SK-N-SH treated with all-trans-retinoic acid at 6 μM for 48 hours (cell line): ENCODE data around the gene YPEL3.

Source experiments
- ATAC-seq: fragments of 200-7000 bp; cut with Tn5 transposase; 3 replicates; pipeline ENCODE4 v1.9.1; 2020; ENCODE audit warnings: mild to moderate bottlenecking, moderate library complexity
- ARNTL ChIP-seq: fragments of 450-650 bp; formaldehyde crosslinking; IDR thresholded peaks from 2 replicates; pipeline ENCODE4 v1.5.0; 2020; ENCODE audit warnings: low read depth, mild to moderate bottlenecking, moderate library complexity, borderline replicate concordance
- BACH2 ChIP-seq: fragments of 250-450 bp; sonication (Bioruptor Pico); IDR thresholded peaks from 2 replicates; pipeline ENCODE4 v1.9.0; 2021; ENCODE audit warnings: mild to moderate bottlenecking, borderline replicate concordance
- CREB5 ChIP-seq: fragments of 250-450 bp; sonication (Bioruptor Pico); IDR thresholded peaks from 2 replicates; pipeline ENCODE4 v1.5.1; 2020; ENCODE audit warnings: low read depth, mild to moderate bottlenecking, moderate library complexity
- CSDC2 ChIP-seq: fragments of 250-450 bp; sonication (Bioruptor Pico); IDR thresholded peaks from 2 replicates; pipeline ENCODE4 v1.5.0; 2020; ENCODE audit warnings: mild to moderate bottlenecking, moderate library complexity
- CSRNP3 ChIP-seq: fragments of 250-450 bp; sonication (Bioruptor Pico); IDR thresholded peaks from 2 replicates; pipeline ENCODE4 v1.5.1; 2021; ENCODE audit warnings: mild to moderate bottlenecking, moderate library complexity
- ESRRG ChIP-seq: fragments of 250-450 bp; sonication (Bioruptor Pico); IDR thresholded peaks from 2 replicates; pipeline ENCODE4 v1.6.1; 2021; ENCODE audit warnings: mild to moderate bottlenecking
- GLIS3 ChIP-seq: fragments of 250-450 bp; sonication (Bioruptor Pico); IDR thresholded peaks from 2 replicates; pipeline ENCODE4 v1.5.0; 2020; ENCODE audit warnings: mild to moderate bottlenecking, moderate library complexity
- ISL1 ChIP-seq: fragments of 250-450 bp; sonication (Bioruptor Pico); IDR thresholded peaks from 2 replicates; pipeline ENCODE4 v2.1.2; 2022; ENCODE audit warnings: mild to moderate bottlenecking, moderate library complexity
- OSR1 ChIP-seq: fragments of 250-450 bp; sonication (Bioruptor Pico); IDR thresholded peaks from 2 replicates; pipeline ENCODE4 v1.8.0; 2022; ENCODE audit warnings: moderate library complexity, mild to moderate bottlenecking, inconsistent platforms
- PATZ1 ChIP-seq: fragments of 250-450 bp; sonication (Bioruptor Pico); IDR thresholded peaks from 2 replicates; pipeline ENCODE4 v1.8.0; 2020; ENCODE audit warnings: mild to moderate bottlenecking, moderate library complexity, borderline replicate concordance
- POU6F1 ChIP-seq: fragments of 250-450 bp; sonication (Bioruptor Pico); IDR thresholded peaks from 2 replicates; pipeline ENCODE4 v1.8.0; 2021; ENCODE audit warnings: low read depth, mild to moderate bottlenecking, moderate library complexity, borderline replicate concordance
- PPARA ChIP-seq: fragments of 250-450 bp; sonication (Bioruptor Pico); IDR thresholded peaks from 2 replicates; pipeline ENCODE4 v1.5.0; 2020; ENCODE audit warnings: mild to moderate bottlenecking, borderline replicate concordance
- RARB ChIP-seq: fragments of 250-450 bp; sonication (Bioruptor Pico); IDR thresholded peaks from 2 replicates; pipeline ENCODE4 v1.8.0; 2021; ENCODE audit warnings: mild to moderate bottlenecking, moderate library complexity
- SNAI2 ChIP-seq: fragments of 250-450 bp; sonication (Bioruptor Pico); IDR thresholded peaks from 2 replicates; pipeline ENCODE4 v1.5.0; 2020; ENCODE audit warnings: mild to moderate bottlenecking, moderate library complexity
- TCF4 ChIP-seq: fragments of 250-450 bp; sonication (Bioruptor Pico); IDR thresholded peaks from 2 replicates; pipeline ENCODE4 v1.8.0; 2021; ENCODE audit warnings: mild to moderate bottlenecking, moderate library complexity, borderline replicate concordance
- TOX ChIP-seq: fragments of 250-450 bp; sonication (Bioruptor Pico); IDR thresholded peaks from 2 replicates; pipeline ENCODE4 v1.8.0; 2021; ENCODE audit warnings: mild to moderate bottlenecking, moderate library complexity, borderline replicate concordance
- ZC3H10 ChIP-seq: fragments of 250-450 bp; sonication (Bioruptor Pico); IDR thresholded peaks from 2 replicates; pipeline ENCODE4 v1.5.1; 2021; ENCODE audit warnings: mild to moderate bottlenecking, moderate library complexity
- ZFP3 ChIP-seq: fragments of 250-450 bp; sonication (Bioruptor Pico); IDR thresholded peaks from 2 replicates; pipeline ENCODE4 v1.5.0; 2020; ENCODE audit warnings: mild to moderate bottlenecking, moderate library complexity
- ZFP30 ChIP-seq: fragments of 450-650 bp; formaldehyde crosslinking; IDR thresholded peaks from 2 replicates; pipeline ENCODE4 v1.5.0; 2022; ENCODE audit warnings: mild to moderate bottlenecking, moderate library complexity
- ZNF70 ChIP-seq: fragments of 450-650 bp; formaldehyde crosslinking; IDR thresholded peaks from 2 replicates; pipeline ENCODE4 v1.5.0; 2020; ENCODE audit warnings: mild to moderate bottlenecking, moderate library complexity
- ZNF8 ChIP-seq: fragments of 450-650 bp; formaldehyde crosslinking; IDR thresholded peaks from 2 replicates; pipeline ENCODE4 v1.5.0; 2020; ENCODE audit warnings: mild to moderate bottlenecking, moderate library complexity

The YPEL3 gene

GRCh38 chr16:30086291-30087140 lies 9.5 kb downstream of the YPEL3 start:
- no peak for TF ChIP-seq RARB
- TF ChIP-seq TOX = no peak
- TF ChIP-seq POU6F1 (CRISPR knock-in tag) = no peak
- TF ChIP-seq ESRRG = no peak
- no peak for TF ChIP-seq PPARA (CRISPR knock-in tag)
- no peak for TF ChIP-seq ZC3H10 (CRISPR knock-in tag)
- no peak for TF ChIP-seq GLIS3 (CRISPR knock-in tag)
- TF ChIP-seq PATZ1 (CRISPR knock-in tag) = no peak
- no peak for TF ChIP-seq ZNF70
- TF ChIP-seq ZFP3 (CRISPR knock-in tag) = no peak
- TF ChIP-seq TCF4 = no peak
- TF ChIP-seq ISL1 (CRISPR knock-in tag) = no peak
- TF ChIP-seq ARNTL (CRISPR knock-in tag) = no peak
- no peak for TF ChIP-seq SNAI2 (CRISPR knock-in tag)
- ATAC-seq = no peak

- no peak for ATAC-seq
- TF ChIP-seq ZNF70 (no peak), ZFP30 (CRISPR knock-in tag) (no peak), CSDC2 (no peak)
Measured at GRCh38 chr16:30085820-30086219, 10.2 kb downstream of the YPEL3 start.

- TF ChIP-seq POU6F1 (CRISPR knock-in tag) (no peak), TOX (no peak), ZC3H10 (CRISPR knock-in tag) (no peak), ESRRG (no peak), CREB5 (CRISPR knock-in tag) (no peak), BACH2 (no peak), PATZ1 (CRISPR knock-in tag) (no peak), ZFP3 (CRISPR knock-in tag) (no peak), ZNF8 (CRISPR knock-in tag) (no peak), ISL1 (CRISPR knock-in tag) (no peak), RARB (no peak), ZNF70 (no peak), TCF4 (no peak), CSDC2 (no peak)
- ATAC-seq = no peak; the same call in 2 of the 3 replicates
Measured at GRCh38 chr16:30085247-30085646, 10.8 kb downstream of the YPEL3 start.

GRCh38 chr16:30084816-30085159 lies 11.2 kb downstream of the YPEL3 start:
- no peak for ATAC-seq
- no peak for TF ChIP-seq PATZ1 (CRISPR knock-in tag)
- no peak for TF ChIP-seq ISL1 (CRISPR knock-in tag)
- TF ChIP-seq CSRNP3 (CRISPR knock-in tag) = no peak
- no peak for TF ChIP-seq PPARA (CRISPR knock-in tag)
- no peak for TF ChIP-seq TOX
- no peak for TF ChIP-seq ZC3H10 (CRISPR knock-in tag)
- TF ChIP-seq ZNF70 = no peak
- TF ChIP-seq ZFP30 (CRISPR knock-in tag) = no peak
- TF ChIP-seq SNAI2 (CRISPR knock-in tag) = no peak
- TF ChIP-seq GLIS3 (CRISPR knock-in tag) = no peak
- TF ChIP-seq OSR1 (CRISPR knock-in tag) = no peak
- no peak for TF ChIP-seq TCF4
- TF ChIP-seq CSDC2 = no peak
